GM23338 (cell line): ENCODE results near the gene ELAPOR1.

Experiments used
- CREB1 ChIP-seq: fragments of 250-450 bp; sonication (Bioruptor Pico); IDR thresholded peaks from 2 replicates; pipeline ENCODE4 v1.5.0; 2020; ENCODE audit warnings: low read depth, mild to moderate bottlenecking, moderate library complexity
- ETS1 ChIP-seq: IDR thresholded peaks from 2 replicates; pipeline ENCODE4 v1.6.1; 2016; ENCODE audit warnings: antibody characterized with exemption
- EZH2 ChIP-seq: fragments of 200-600 bp; sonication (generic); IDR thresholded peaks from one replicate; pipeline ENCODE4 v1.8.0; 2017; ENCODE audit warnings: antibody characterized with exemption, mild to moderate bottlenecking, low read depth; ENCODE audit not compliant: unreplicated experiment
- EZH2phosphoT487 ChIP-seq: fragments of 200-600 bp; sonication (generic); IDR thresholded peaks from one replicate; pipeline ENCODE4 v1.8.1; 2018; ENCODE audit warnings: antibody characterized with exemption; ENCODE audit not compliant: unreplicated experiment
- JUNB ChIP-seq: IDR thresholded peaks from one replicate; pipeline ENCODE4 v1.6.1; 2016; ENCODE audit warnings: antibody characterized with exemption; ENCODE audit not compliant: unreplicated experiment
- NANOG ChIP-seq: IDR thresholded peaks from 2 replicates; pipeline ENCODE4 v1.6.1; 2016; ENCODE audit warnings: antibody characterized with exemption, borderline replicate concordance
- POLR2AphosphoS5 ChIP-seq: IDR thresholded peaks from 2 replicates; pipeline ENCODE4 v1.6.1; 2016; ENCODE audit warnings: antibody characterized with exemption, low read depth
- REST ChIP-seq: IDR thresholded peaks from one replicate; pipeline ENCODE4 v1.6.1; 2018; ENCODE audit warnings: antibody characterized with exemption; ENCODE audit not compliant: unreplicated experiment
- STAT1 ChIP-seq: IDR thresholded peaks from one replicate; pipeline ENCODE4 v1.6.1; 2016; ENCODE audit warnings: antibody characterized with exemption; ENCODE audit not compliant: unreplicated experiment
- ZNF114 ChIP-seq: fragments of 250-450 bp; sonication (Bioruptor Pico); IDR thresholded peaks from 2 replicates; pipeline ENCODE4 v1.5.0; 2020; ENCODE audit warnings: mild to moderate bottlenecking, moderate library complexity
- ZNF331 ChIP-seq: fragments of 250-450 bp; sonication (Bioruptor Pico); IDR thresholded peaks from 2 replicates; pipeline ENCODE4 v1.5.0; 2020; ENCODE audit warnings: low read depth, mild to moderate bottlenecking, moderate library complexity
- ZNF462 ChIP-seq: fragments of 250-450 bp; sonication (Bioruptor Pico); IDR thresholded peaks from 2 replicates; pipeline ENCODE4 v1.5.0; 2020; ENCODE audit warnings: mild to moderate bottlenecking, moderate library complexity
- TF ChIP-seq, protein P1 (sequence below), 2 experiments: fragments of 200-600 bp in 1 of 2; sonication (generic) in 1 of 2; conservative IDR thresholded peaks; 2 replicates each; pipeline versions ENCODE4 v1.5.1 to v1.6.1; 2016 to 2017; ENCODE audit warnings: antibody characterized with exemption in 2 of 2, low read depth in 2 of 2, mild to moderate bottlenecking in 2 of 2, moderate library complexity in 1 of 2

GRCh38 chr1:109080441-109081082 lies 33.4 kb upstream of the ELAPOR1 start:
- TF ChIP-seq EZH2 (no peak), ZNF114 (CRISPR knock-in tag) (no peak), EZH2phosphoT487 (no peak), JUNB (no peak), REST (no peak), POLR2AphosphoS5 (no peak), STAT1 (no peak), ZNF331 (CRISPR knock-in tag) (no peak), CREB1 (CRISPR knock-in tag) (no peak), ETS1 (no peak), NANOG (no peak), ZNF462 (CRISPR knock-in tag) (no peak)
- TF ChIP-seq, protein P1, sequence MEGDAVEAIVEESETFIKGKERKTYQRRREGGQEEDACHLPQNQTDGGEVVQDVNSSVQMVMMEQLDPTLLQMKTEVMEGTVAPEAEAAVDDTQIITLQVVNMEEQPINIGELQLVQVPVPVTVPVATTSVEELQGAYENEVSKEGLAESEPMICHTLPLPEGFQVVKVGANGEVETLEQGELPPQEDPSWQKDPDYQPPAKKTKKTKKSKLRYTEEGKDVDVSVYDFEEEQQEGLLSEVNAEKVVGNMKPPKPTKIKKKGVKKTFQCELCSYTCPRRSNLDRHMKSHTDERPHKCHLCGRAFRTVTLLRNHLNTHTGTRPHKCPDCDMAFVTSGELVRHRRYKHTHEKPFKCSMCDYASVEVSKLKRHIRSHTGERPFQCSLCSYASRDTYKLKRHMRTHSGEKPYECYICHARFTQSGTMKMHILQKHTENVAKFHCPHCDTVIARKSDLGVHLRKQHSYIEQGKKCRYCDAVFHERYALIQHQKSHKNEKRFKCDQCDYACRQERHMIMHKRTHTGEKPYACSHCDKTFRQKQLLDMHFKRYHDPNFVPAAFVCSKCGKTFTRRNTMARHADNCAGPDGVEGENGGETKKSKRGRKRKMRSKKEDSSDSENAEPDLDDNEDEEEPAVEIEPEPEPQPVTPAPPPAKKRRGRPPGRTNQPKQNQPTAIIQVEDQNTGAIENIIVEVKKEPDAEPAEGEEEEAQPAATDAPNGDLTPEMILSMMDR (conservative IDR thresholded peaks at IDR 0.05; ENCODE audit: low read depth in 2 of 2) = no peak
